GM19372 (cell line): ENCODE measurements around the gene UBE2F.
"Not testable (repeated sequence)": the region's sequence is repeated elsewhere in the genome, so short reads cannot be mapped to it uniquely, and the experiment has no call there.

ENCODE experiments used
- ATAC-seq: cut with Tn5 transposase; IDR thresholded peaks from one replicate; pipeline ENCODE4 v1.9.1; 2021; ENCODE audit warnings: mild to moderate bottlenecking, low read depth, moderate library complexity; ENCODE audit not compliant: unreplicated experiment

Gene UBE2F

DNA sequence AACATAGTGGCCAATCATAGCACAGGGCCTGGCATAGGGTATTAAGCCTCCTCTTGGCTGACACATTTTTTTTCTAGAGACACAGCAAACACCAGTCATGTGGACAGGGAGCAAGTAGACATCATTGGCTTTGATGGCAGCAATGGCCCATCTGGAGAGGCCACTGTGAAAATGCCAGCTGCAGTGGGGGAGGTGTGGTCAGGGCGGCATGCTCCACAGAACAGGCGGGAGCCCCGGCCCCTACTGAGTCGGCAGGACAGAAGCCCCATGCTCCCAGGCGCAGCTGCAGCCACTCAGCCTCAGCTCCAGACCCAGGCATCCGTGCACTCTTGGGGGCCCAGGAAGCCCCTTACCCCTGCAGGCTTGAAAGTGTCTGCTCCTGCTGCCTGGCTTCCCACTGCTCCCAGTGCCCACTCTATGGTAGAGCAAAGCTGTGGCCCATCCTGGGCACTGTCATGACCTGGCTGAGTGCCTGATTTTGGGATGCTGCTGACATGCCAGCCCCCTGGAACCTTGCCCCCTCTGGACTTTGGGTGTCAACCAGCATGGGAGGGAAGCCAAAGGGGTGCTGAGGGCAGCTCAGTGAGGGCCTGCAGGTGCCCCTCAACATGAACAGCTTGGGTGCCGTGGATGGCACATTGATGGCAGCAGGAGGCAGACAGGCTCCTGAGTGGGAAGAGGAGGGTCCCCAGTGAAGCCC lies 23.3 kb upstream of the UBE2F start:
- ATAC-seq = no peak

DNA sequence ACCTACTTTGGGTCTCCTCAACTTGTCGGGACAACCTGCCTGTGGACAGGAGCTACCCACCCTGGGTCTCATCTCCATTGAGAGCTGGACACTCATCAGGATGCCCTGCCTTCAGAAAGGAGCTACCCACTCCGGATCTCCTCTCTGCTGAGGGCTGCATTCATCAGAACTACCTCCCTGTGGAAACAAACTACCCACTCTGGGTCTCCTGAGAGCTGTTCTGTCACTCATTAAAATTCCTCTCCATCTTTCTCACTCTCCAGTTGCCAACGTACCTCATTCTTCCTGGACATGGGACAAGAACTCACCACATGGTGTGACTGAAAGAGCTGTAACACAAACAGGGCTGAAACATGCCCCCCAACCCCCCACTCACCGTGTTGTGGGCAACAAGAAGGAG lies 22.5 kb upstream of the UBE2F start:
- no peak for ATAC-seq

DNA sequence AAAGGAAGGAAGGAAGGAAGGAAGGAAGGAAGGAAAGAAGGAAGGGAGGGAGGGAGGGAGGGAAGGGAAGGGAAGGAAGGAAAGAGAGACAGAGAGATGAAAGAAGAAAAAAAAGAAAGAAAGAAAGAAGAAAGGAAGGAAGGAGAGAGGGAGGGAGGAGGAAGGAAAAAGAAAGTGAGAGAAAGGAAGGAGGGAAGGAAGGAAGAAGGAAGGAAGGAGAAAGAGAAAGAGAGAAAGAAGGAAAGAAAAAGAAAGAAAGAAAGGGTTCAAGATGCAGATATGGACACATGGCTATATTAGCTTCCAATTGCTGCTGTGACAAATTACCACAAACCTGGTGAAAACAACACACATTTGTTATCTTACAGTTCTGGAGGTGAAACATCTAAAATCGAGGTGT lies 20.4 kb upstream of the UBE2F start:
- ATAC-seq = no peak

DNA sequence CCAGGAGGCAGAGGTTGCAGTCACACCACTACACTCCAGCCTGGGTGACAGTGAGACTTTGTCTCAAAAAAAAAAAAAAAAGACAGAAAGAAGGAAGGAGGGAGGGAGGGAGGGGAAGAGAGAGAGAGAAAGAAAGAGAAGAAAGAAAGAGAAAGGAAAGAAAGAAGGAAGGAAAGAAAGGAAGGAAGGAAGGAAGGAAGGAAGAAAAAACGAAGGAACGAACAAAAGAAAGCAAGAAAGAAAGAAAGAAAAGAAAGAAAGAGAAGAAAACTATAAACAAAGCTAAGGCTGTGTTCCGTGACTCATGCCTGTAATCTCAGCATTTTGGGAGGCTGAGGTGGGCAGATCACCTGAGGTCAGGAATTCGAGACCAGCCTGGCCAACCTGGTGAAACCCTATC lies 15.5 kb upstream of the UBE2F start:
- not testable (repeated sequence) for ATAC-seq

DNA sequence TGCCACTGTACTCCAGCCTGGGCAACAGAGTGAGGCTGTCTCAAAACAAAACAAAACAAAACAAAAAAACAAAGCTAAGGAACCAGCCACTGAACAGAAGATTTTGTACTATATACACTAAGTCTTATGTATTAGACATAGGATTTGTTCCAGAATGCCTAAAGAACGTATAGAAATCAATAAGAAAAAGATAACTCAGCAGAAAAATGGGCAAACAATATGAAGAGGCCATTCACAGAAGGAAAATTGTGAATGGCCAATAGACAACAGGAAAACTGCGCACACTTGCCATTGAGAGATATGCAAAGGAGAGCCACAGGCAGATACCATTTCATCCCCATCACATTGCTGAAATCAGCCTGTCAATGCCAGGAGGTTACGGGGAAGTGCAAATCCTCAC lies 14.9 kb upstream of the UBE2F start:
- ATAC-seq = no peak

DNA sequence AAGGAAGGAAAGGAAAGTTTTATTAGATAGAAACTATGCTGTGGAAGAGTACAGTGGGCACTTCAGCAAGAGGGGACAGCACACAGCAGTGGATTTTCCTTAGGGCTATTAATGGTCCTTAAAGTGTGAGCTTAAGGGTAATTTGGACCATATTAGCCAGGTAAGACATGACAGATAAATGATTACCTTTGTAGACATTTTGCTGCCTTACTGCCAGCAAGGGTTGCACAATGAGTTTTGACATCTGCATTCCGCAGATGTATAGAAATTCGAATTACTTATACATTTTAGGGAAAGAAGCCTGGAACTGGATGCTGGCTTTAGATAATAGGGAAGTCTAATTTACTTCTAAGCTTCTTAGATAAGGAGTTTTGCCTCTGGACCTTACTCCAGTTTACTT lies 14.0 kb upstream of the UBE2F start:
- ATAC-seq = no peak

DNA sequence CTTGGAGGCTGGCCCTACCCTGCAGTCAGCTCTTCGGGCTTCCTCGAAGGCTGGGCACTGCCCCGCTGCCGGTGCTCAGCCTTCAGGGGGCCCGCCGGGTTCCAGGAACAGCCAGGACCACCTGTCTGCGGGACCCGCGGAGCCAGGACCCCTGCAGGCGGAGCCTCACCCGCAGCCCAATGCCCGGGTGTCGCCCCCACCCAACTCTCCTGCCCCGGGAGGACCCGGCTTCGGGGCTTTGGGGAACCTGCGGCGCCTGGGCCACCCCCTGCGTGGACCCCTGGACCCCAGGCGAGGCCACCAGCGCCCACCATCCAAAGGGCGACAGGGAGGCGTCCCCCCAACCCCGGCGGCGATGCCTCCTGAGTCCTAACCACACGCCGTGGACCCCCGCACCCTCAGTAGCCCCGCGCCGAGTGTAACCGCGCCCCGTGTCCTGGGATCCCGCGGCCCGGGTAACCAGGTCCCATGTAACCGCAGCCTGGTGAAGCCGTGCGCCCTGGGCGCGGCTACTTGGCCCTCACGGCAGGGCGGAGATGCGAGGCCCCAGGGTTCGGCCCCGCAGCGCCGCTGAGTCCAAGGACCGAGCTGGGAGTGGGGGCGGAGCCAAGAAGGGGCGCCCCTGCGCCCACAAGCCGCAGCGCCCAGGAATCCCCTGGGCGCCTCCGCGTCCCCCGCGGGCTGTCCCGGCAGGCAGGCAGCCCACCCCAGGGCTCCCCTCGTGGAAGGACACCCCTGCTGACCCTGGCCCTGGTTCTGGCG lies 11.0 kb upstream of the UBE2F start:
- no peak for ATAC-seq

DNA sequence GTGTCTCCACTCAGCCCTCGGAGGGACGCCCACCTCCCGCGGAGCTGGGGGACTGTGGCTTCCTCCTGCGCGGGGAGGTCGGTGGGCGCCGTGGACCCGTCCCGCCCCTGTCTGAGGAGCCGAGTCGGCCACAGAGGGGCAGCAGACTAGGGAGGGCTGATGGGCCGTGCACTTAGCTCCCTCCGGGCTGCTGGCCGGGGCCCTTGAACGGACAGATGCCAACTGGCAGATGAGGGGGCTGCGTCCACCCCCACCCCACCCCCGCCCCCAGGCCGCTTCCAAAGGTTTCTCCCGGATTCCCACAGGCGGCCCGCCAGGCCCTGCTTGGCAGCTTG lies 10.4 kb upstream of the UBE2F start:
- no peak for ATAC-seq

DNA sequence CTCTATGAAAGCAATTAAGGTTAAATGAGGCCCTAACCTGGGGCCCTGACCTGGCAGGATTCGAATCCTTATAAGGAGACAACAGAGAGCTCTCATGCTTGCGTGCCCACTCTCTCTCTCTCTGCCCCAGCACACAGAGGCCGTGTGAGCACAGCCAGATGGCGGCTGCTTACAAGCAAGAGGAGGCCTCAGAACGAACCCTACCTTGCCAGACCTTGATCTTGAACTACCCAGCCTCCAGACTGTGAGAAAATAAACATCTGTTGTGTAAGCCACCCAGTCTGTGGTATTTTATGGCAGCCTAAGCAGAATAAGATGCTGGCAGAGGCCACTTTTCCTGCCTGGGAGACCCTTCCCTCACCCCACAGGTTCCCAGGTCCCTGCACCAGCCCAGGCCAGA lies 5.2 kb upstream of the UBE2F start:
- no peak for ATAC-seq

DNA sequence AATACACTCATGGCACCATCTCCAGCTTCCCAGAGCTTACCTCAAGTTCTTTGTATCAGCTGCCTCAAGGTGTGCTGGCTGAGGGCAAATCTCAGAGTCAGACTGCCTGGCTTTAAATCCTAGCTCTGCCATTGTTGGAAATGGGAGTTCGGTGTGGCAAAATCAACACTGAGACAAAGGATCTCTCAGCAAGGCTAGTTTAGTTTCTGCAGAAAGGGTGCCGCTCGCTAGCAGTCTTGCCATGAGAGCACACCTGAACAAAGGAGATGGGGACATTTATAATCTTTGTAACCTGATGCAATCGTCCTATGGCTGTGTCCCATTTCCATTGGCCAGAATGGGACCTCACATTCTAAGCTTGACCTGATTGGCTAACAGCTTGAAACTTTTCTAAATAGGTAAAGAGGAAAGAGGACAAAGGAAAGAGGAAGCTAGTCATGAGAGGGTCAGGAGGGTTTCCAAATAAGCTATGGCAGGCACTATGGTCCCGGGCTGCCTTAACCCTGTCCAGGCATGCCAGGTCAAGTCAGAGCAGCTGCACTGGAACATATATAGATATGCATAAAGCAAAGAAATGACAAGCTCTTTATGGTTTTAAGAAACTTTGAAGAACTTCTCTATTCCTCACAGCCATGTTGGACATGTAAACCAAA lies 4.3 kb upstream of the UBE2F start:
- no peak for ATAC-seq

DNA sequence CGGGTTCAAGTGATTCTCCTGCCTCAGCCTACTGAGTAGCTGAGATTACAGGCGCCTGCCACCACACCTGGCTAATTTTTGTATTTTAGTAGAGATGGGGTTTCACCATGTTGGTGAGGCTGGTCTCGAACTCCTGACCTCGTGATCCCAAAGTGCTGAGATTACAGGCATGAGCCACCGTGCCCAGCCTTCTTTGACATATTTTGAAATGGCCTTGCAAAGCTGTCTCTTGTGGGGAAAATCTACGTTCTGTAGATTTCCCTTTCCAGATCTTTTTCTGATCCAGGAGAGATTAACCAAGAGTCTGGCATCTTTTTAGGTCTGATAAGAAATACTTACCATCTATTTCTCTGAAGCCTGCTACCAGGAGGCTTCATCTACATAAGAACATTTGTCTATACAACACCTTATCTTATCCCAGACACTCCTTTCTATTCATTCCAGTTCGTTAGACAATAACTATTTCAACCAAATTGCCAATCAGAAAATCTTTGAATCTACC lies 3.3 kb upstream of the UBE2F start:
- ATAC-seq = not testable (repeated sequence)

DNA sequence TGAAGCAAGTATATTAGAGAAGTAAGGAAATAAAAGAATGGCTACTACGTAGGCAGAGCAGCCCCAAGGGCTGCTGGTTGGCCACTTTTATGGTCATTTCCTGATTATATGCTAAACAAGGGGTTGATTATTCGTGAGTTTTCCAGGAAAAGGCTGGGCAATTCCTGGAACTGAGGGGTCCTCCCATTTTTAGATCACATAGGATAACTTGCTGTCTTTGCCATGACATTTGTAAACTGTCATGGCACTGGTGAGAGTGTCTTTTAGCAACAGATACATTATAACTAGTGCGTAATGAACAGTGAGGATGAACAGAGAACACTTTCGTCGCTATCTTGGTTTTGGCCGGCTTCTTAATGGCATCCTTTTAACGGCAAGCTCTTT lies 2.6 kb upstream of the UBE2F start:
- ATAC-seq = no peak

DNA sequence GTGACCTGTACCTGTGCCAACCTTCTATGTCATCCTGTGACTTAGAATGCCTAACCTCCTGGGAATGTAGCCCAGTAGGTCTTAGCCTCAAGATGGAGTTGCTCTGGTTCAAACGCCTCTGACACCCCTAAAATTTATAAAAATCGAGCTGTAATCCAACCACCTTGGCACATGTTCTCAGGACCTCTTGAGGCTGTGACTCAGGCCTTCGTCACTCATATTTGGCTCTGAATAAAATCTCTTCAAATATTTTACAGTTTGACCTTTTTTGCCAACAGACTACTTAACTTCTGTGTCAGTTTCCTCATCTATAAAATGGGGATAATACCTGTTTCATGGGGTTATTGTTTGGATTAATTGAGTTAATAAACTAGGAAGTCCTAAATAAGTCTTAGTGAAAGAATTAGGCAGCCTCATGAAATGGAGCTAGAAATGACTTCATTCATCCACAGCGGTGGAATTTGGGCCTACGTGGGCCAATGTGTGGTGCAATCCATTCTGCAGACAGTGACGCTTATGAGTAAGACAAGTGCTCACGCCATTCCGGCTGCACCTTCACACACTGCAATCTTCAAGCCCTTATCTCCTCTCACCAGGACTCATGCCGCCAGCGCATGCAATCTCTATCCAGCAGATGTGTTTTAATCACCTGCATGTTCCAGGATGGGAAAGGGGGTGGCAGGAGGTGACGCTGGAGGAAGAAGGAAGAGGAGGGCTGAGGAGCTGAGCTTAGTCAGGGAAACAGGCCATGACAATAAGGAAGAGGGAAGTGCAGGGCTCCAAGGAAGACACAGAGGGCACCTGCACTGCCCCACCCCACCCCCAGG lies 2.0 kb upstream of the UBE2F start:
- ATAC-seq = no peak

DNA sequence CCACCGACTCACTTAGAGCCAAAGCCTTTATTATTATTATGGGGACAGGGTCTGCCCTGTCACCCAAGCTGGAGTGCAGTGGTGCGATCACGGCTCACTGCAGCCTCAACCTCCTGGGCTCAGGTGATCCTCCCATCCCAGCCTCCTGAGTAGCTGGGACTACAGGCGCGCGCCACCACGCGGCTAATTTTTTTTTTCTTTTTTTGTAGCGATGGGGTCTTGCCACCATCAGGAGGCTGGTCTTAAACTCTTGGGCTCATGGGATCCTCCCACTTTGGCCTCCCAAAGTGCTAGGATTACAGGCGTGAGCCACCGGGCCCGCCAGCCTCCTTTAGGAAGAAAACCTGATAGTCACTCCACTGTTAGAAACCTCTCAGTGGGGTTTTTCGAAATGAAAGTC lies 970 bp upstream of the UBE2F start:
- not testable (repeated sequence) for ATAC-seq

DNA sequence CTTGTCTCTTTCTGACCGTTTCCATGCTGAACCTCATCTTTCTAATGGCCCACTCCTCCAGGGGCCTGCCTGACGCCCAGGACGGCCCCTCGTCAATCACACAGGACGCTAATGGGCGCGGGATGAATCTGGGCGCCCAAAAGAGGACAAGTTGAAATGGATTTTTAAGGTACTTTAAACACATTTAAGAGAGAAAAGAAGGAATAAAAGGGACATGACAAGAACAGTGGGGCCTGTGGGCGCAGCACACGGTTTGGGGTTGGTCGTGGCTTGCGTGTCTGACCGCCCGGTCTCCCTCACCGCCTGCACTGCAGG lies 607 bp upstream of the UBE2F start:
- no peak for ATAC-seq

DNA sequence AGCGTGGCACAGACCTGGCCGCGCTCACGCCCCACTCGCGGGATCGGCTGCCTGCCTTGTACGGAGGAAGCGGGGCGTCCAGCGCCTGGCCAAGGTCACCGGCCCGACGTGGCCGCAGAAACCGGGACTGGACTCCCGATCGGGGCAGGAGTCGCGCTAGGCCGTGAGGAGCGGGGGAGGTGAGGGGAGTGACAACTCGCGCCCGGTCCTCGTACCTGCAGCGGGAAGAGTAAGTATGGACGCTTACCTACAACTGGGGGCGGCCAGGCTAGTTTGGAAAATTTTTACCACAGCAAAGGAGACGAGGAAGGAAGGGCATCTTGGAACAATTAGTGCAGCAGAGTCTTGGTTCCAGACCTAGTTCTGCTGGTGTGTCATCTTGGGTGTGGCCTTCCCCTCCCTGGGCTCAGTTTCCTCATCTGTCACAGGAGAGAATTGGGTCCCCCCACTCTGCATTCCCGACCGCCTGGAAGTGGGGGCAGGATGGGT lies 693 bp downstream of the UBE2F start:
- no peak for ATAC-seq

DNA sequence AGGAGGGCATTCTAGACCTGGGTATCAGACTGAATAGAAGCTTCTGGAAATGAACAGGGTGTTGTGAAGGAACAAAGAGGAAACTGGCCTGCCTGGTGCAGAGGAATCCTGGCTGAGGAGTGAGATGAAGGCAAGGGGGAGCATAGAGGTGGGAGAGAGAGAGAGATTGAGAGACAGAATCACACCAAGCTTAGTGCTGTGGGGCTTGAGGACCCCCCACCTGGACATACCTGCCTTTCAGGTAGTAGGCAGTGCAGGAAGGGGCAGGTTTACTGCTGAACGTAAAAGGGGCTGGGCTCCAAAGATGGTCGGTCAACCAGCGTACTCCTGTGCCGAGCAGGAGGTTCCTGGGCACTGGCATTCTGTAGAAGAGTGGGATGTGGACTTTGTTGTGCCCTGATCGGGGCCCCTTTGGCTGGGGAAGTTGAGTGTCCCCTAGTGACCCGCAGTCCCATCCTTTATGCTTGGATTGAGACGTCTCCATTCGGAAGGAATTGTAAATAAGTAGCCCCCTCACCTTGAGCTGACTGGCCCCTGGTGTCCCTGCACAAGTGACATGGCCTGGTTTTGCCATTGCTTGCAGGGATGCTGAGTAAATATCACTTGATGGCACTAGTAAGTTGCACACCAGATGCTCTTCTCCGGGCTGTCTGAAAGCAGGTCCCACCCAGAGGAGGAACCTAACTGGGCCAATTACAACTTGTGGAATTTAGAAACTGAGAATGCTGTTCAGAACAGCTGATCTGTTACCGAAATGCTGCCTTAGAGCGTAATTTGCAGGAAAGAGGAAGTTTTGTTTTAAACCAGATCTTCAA lies 1.4 kb downstream of the UBE2F start:
- peak; percentile 37 for ATAC-seq

DNA sequence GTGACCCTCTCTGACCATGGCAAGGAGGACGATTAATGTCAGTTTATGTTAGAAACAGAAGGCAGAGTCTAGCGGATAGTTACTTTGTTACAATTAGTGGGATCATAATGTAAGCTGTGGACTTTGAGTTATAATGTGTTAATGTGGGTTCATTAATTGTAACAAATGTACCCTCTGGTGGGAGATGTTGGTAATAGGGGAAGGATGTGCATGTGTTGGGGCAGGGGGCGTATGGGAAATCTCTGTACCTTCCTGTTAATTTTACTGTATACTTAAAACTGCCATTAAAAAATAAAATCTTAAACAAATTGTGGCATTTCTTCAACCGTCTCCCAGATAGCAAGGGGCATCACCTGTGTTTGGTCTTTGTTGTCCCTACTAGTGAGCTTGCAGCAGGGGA lies 4.8 kb downstream of the UBE2F start:
- no peak for ATAC-seq

DNA sequence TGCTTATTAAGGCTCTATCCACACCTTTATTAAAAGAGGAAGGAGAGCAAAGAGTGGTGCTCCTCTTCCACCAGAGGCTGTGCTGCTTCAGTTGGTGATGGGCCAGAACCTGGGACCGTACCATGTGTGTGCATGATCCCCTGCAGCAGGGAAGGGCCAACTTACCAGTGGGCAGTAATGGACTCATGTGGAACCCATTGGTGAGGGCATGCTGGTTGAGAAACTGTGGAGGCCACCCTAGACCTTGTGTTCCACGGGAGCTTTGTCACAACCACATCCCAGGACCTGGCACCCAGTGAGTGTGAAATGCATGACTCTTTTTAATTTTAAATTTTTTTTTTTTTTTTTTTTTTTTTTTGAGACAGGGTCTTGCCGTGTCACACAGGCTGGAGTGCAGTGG lies 5.4 kb downstream of the UBE2F start:
- no peak for ATAC-seq

DNA sequence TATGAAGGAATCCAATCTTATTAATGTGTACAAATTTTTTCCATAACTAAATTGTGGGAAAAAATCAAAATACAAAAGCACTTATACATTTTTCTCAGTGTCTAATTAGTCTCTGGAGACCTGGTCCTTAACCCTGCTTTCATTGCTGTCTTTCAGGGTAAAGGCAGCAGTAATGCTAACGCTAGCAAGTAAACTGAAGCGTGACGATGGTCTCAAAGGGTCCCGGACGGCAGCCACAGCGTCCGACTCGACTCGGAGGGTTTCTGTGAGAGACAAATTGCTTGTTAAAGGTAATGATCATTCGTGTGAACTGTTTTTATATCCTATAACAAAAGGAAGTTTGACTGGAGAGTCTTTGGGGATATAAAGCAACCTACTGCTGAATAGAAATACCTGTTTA lies 6.1 kb downstream of the UBE2F start:
- ATAC-seq = no peak
